Fibroblast of lung (primary cell): ENCODE results near the gene TSSC4. TPM values are rescaled to one million over a fixed set of nuclear protein-coding genes. Genes with fewer than 3 reads are reported as not detected.

ENCODE experiments used
- DNase-seq, 2 donors: peaks; one replicate each; pipeline versions ENCODE4 v3.0.0 to v3.0.0-alpha.2; 2010; ENCODE audit warnings: low read depth in 2 of 2
- H2AFZ ChIP-seq: 2 replicates; pipeline ENCODE4 v1.5.1; 2012; ENCODE audit warnings: low read length, control low read depth, inconsistent platforms
- H3K27ac ChIP-seq: 2 replicates; pipeline ENCODE4 v1.5.1; 2011; ENCODE audit warnings: low read length, control low read depth; ENCODE audit not compliant: insufficient read depth
- H3K27me3 ChIP-seq: 2 replicates; pipeline ENCODE4 v1.5.1; 2011; ENCODE audit warnings: mild to moderate bottlenecking, low read length; ENCODE audit not compliant: control insufficient read depth, insufficient read depth
- H3K36me3 ChIP-seq: 2 replicates; pipeline ENCODE4 v1.5.1; 2011; ENCODE audit warnings: low read length; ENCODE audit not compliant: control insufficient read depth, insufficient read depth
- H3K4me1 ChIP-seq: 2 replicates; pipeline ENCODE4 v1.5.1; 2011; ENCODE audit warnings: low read length; ENCODE audit not compliant: control insufficient read depth, insufficient read depth; ENCODE audit errors: extremely low read depth
- H3K4me2 ChIP-seq: 2 replicates; pipeline ENCODE4 v1.5.1; 2011; ENCODE audit warnings: low read length, control low read depth; ENCODE audit not compliant: insufficient read depth; ENCODE audit errors: extremely low read depth
- H3K4me3 ChIP-seq, 4 experiments: fragments of 200-600 bp in 1 of 4; sonication (generic) in 1 of 4; replicated peaks in 1 of 4; 2 replicates each; pipeline ENCODE4 v1.5.1; 2011 to 2016; ENCODE audit warnings: low read length in 4 of 4, low read depth in 3 of 4, mild to moderate bottlenecking in 3 of 4, control low read depth in 2 of 4, inconsistent platforms in 1 of 4, mixed read lengths in 1 of 4; ENCODE audit not compliant: insufficient read depth in 1 of 4; ENCODE audit errors: control extremely low read depth in 1 of 4
- H3K79me2 ChIP-seq: 2 replicates; pipeline ENCODE4 v1.5.1; 2012; ENCODE audit warnings: mild to moderate bottlenecking, low read length, inconsistent platforms; ENCODE audit not compliant: control insufficient read depth, insufficient read depth
- H3K9ac ChIP-seq: 2 replicates; pipeline ENCODE4 v1.5.1; 2011; ENCODE audit warnings: mild to moderate bottlenecking, low read length, control low read depth; ENCODE audit not compliant: insufficient read depth
- H3K9me3 ChIP-seq: 2 replicates; pipeline ENCODE4 v1.5.1; 2012; ENCODE audit warnings: low read depth, low read length; ENCODE audit not compliant: control insufficient read depth, insufficient read depth
- H4K20me1 ChIP-seq: 2 replicates; pipeline ENCODE4 v1.5.1; 2011; ENCODE audit warnings: low read length; ENCODE audit not compliant: control insufficient read depth, insufficient read depth; ENCODE audit errors: extremely low read depth
- EZH2 ChIP-seq: IDR thresholded peaks from 2 replicates; pipeline ENCODE4 v1.5.1; 2012; ENCODE audit warnings: low read length, control low read depth, mild to moderate bottlenecking; ENCODE audit errors: missing control alignments
- polyA plus RNA-seq, 2 donors: library from polyadenylated mRNA; depleted of rRNA in 1 of 2; stranded (reverse) in 1 of 2; unstranded in 1 of 2; fragments of >200 nt; gene quantifications; 2 replicates each; pipeline ENCODE4 v1.2.1, GENCODE V29; 2011 to 2012; ENCODE audit warnings: missing spikeins in 1 of 2
- total RNA-seq: library from RNA; depleted of rRNA; stranded (reverse); fragments of >200 nt; gene quantifications from 2 replicates; pipeline ENCODE4 v1.2.1, GENCODE V29; 2014
- TF ChIP-seq, protein P1 (sequence below), 2 donors: IDR thresholded peaks in 1 of 2; conservative IDR thresholded peaks in 1 of 2; 1 replicate in 1 of 2; 2 replicates in 1 of 2; pipeline ENCODE4 v1.5.1; 2011 to 2012; ENCODE audit warnings: low read length in 2 of 2, control low read depth in 1 of 2, inconsistent platforms in 1 of 2, low read depth in 1 of 2, mild to moderate bottlenecking in 1 of 2

TSSC4 gene
- total and polyA plus RNA-seq, 2 donors (not counting 1 experiment from before 2014, with no cell fraction given): 8.8 to 48.7 TPM

DNA sequence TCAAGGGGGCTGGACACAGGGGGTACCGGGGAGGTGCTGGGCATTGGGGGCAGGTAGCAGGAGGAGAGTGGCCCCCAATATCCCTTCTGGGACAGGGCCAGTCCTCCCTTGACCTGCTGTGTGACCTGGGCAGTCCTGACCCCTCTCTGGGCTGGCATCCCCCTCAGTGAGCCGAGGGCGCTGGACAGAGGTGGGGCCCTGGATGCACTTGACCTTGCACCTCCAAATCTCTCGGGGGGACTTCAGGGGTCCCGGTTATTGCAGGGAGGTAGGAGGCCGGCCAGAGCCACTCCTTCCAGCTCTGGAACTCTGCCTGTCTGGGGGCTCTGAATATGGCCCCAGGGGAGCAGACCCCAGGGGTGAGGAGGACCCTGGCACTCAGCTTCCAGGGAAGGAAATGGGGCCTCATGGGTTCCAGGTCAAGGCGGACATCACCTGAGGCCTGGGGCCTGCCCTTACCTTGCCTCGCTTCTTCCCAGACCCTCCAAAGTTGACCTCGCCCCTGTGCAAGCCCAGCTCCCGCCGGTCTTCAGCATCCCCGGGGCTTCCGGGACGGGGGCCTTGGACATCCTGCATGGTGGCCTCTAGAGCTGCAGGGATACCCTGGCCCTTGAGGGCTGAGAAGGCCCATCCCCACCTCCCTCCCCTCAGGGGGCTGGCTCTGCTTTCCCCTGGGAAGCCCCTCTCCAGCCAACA is 22.1 kb downstream of the TSSC4 start:
- H3K4me1 ChIP-seq: no peaks in the 10 kb centered on the region
- no peak for DNase-seq
- H2AFZ ChIP-seq: no peak overlapping the region
- H3K9ac ChIP-seq: no peak overlapping the region
- no peak overlapping the region for H3K27ac ChIP-seq
- no peaks in the 10 kb centered on the region for H3K79me2 ChIP-seq
- H3K36me3 ChIP-seq: no peaks in the 10 kb centered on the region
- H3K27me3 ChIP-seq: no peaks in the 10 kb centered on the region
- H4K20me1 ChIP-seq: no peaks in the 10 kb centered on the region
- H3K4me2 ChIP-seq: no peak overlapping the region
- TF ChIP-seq EZH2: no peak
- TF ChIP-seq, protein P1, sequence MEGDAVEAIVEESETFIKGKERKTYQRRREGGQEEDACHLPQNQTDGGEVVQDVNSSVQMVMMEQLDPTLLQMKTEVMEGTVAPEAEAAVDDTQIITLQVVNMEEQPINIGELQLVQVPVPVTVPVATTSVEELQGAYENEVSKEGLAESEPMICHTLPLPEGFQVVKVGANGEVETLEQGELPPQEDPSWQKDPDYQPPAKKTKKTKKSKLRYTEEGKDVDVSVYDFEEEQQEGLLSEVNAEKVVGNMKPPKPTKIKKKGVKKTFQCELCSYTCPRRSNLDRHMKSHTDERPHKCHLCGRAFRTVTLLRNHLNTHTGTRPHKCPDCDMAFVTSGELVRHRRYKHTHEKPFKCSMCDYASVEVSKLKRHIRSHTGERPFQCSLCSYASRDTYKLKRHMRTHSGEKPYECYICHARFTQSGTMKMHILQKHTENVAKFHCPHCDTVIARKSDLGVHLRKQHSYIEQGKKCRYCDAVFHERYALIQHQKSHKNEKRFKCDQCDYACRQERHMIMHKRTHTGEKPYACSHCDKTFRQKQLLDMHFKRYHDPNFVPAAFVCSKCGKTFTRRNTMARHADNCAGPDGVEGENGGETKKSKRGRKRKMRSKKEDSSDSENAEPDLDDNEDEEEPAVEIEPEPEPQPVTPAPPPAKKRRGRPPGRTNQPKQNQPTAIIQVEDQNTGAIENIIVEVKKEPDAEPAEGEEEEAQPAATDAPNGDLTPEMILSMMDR (conservative IDR thresholded peaks at IDR 0.05 in 1 of 2, IDR thresholded peaks at IDR 0.05 in 1 of 2; ENCODE audit: low read depth in 1 of 2, low read length in 2 of 2): no peak
- H3K9me3 ChIP-seq: no peaks in the 10 kb centered on the region
- H3K4me3 ChIP-seq: no peak overlapping the region

DNA sequence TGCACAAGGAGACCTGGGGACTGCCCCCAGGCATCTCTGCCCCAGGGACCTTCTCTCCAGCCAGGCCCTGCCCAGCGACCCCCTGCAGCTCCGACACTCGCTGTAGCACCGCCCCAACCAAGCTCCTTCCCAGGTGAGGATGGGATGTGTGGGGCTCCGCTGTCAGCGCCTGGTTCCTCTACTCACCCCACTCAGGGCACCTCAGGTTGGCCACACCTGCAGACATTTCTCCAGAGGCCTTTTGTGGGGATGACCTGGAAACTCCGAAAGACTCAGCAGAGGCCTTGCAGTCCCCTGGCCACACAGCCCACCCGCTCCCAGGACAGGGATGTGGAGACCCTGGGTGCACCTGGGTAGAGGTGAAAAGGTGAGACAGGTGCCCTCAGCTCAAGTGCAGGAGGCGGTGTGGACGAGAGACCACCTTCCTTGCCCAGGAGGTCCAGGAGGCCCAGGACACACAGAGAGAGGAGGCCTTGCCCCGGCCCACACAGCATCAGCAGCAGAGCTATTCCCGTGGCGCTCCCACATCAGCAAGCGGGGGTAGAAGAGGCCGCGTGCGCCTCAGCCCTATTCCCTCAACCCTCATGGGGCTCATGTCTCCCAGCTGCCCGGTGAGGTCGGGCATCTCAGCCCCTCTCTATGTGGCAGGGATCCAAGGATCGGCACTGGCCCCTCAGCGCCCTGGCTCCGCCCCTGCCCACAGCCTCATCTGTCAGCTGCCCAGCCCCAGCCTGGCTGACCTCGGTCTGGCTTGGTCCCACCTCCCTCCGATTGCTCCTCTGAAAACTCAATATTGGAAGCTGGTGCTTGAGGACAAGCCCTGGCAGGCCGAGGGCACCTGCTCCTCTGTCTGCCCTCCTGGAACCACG is 22.8 kb downstream of the TSSC4 start:
- Histone ChIP-seq H3K79me2 (no peaks in the 10 kb centered on the region), H3K9me3 (no peaks in the 10 kb centered on the region), H3K4me3 (no peak overlapping the region), H3K27ac (no peak overlapping the region), H4K20me1 (no peaks in the 10 kb centered on the region), H3K4me1 (no peaks in the 10 kb centered on the region), H3K9ac (no peak overlapping the region), H3K27me3 (no peaks in the 10 kb centered on the region), H3K36me3 (no peaks in the 10 kb centered on the region), H3K4me2 (no peak overlapping the region), H2AFZ (no peak overlapping the region)
- DNase-seq: no peak
- TF ChIP-seq EZH2: no peak
- TF ChIP-seq, protein P1 (conservative IDR thresholded peaks at IDR 0.05 in 1 of 2, IDR thresholded peaks at IDR 0.05 in 1 of 2; ENCODE audit: low read depth in 1 of 2, low read length in 2 of 2): no peak

- Histone ChIP-seq H3K79me2 (no peaks in the 10 kb centered on the region), H3K9ac (no peak overlapping the region), H3K27me3 (no peaks in the 10 kb centered on the region), H3K4me2 (no peak overlapping the region), H3K4me1 (no peaks in the 10 kb centered on the region), H4K20me1 (no peaks in the 10 kb centered on the region), H2AFZ (no peak overlapping the region), H3K9me3 (no peaks in the 10 kb centered on the region), H3K4me3 (no peak overlapping the region), H3K36me3 (no peaks in the 10 kb centered on the region), H3K27ac (no peak overlapping the region)
- TF ChIP-seq, protein P1 (conservative IDR thresholded peaks at IDR 0.05 in 1 of 2, IDR thresholded peaks at IDR 0.05 in 1 of 2; ENCODE audit: low read depth in 1 of 2, low read length in 2 of 2): no peak
- TF ChIP-seq EZH2: no peak
- DNase-seq: no peak
These were observed 24.4 kb downstream of the TSSC4 start for GRCh38 chr11:2424811-2425495.
